ENCODE data around the gene ZNF827.

- TF ChIP-seq IKZF4 (CRISPR knock-in tag; IDR thresholded peaks at IDR 0.05; ENCODE audit: borderline replicate concordance, low read depth, not compliant biosample characterization) (no peak), ZNF607 (CRISPR knock-in tag; IDR thresholded peaks at IDR 0.05; ENCODE audit: borderline replicate concordance) (no peak), HOXA7 (CRISPR knock-in tag; IDR thresholded peaks at IDR 0.05) (no peak), ZNF24 (IDR thresholded peaks at IDR 0.05) (no peak), ONECUT2 (CRISPR knock-in tag; IDR thresholded peaks at IDR 0.05) (no peak), REST (IDR thresholded peaks at IDR 0.05; ENCODE audit: borderline replicate concordance in 1 of 2, low read depth in 1 of 2, low read length in 2 of 2) (no peak), EZH2 (conservative IDR thresholded peaks at IDR 0.05; ENCODE audit: low read depth, low read length) (no peak), CTCF (CRISPR knock-in tag; IDR thresholded peaks at IDR 0.05) (no peak), HIC2 (CRISPR knock-in tag; IDR thresholded peaks at IDR 0.05; ENCODE audit: low read depth) (no peak)
These were observed 177.4 kb downstream of the ZNF827 start for GRCh38 chr4:145760961-145761929.

All from HepG2 (cell line).